GM18498 (cell line): ENCODE data around the gene FILIP1.

Experiments
- ATAC-seq: cut with Tn5 transposase; IDR thresholded peaks from one replicate; pipeline ENCODE4 v1.9.1; 2021; ENCODE audit warnings: mild to moderate bottlenecking, moderate library complexity; ENCODE audit not compliant: unreplicated experiment

FILIP1 gene, protein sequence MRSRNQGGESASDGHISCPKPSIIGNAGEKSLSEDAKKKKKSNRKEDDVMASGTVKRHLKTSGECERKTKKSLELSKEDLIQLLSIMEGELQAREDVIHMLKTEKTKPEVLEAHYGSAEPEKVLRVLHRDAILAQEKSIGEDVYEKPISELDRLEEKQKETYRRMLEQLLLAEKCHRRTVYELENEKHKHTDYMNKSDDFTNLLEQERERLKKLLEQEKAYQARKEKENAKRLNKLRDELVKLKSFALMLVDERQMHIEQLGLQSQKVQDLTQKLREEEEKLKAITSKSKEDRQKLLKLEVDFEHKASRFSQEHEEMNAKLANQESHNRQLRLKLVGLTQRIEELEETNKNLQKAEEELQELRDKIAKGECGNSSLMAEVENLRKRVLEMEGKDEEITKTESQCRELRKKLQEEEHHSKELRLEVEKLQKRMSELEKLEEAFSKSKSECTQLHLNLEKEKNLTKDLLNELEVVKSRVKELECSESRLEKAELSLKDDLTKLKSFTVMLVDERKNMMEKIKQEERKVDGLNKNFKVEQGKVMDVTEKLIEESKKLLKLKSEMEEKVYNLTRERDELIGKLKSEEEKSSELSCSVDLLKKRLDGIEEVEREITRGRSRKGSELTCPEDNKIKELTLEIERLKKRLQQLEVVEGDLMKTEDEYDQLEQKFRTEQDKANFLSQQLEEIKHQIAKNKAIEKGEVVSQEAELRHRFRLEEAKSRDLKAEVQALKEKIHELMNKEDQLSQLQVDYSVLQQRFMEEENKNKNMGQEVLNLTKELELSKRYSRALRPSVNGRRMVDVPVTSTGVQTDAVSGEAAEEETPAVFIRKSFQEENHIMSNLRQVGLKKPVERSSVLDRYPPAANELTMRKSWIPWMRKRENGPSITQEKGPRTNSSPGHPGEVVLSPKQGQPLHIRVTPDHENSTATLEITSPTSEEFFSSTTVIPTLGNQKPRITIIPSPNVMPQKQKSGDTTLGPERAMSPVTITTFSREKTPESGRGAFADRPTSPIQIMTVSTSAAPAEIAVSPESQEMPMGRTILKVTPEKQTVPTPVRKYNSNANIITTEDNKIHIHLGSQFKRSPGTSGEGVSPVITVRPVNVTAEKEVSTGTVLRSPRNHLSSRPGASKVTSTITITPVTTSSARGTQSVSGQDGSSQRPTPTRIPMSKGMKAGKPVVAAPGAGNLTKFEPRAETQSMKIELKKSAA (N-terminal part only)

GRCh38 chr6:75493400-75494064 is at the start of gene FILIP1:
Gene FILIP1 (minus strand): TSS chr6:75493800. CDS start chr6:75414972, 78,828 bp downstream.
- peak; percentile 21 for ATAC-seq

DNA sequence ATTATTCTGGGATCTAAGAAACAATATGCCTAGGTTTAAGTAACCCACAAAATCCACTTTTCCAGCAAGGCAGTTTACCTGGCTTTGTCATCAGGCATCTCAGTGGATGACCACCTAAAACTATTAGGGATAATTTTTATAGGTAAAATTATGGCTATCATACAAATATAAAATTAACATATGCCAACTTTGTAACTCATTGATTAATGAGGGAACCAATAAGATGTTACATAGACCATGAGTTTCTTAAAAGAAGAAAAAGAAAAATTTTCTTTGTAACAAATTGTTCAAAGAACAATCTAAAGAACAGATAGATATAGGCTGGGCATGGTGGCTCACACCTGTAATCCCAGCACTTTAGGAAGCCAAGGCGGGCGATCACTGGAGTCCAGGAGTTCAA is 49.7 kb upstream of the FILIP1 start:
- no peak for ATAC-seq

DNA sequence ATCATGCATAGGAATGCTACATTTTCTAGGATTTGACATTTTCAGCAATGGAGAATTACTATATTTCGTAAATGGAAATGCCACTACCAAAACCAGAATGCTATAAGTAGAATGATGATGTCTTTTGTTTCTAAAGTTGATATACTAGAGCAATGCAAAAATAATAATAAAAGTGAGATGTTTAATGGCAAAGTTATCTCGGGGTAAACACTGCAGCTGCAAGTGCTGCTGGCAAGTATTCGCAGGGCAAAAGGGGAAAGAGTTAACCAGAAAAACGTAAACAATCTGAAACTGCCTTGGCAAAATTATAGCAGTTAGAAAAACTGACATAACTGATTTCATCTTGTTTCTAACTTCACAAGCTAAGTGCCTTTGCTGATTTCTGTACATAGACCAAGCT is 45.5 kb upstream of the FILIP1 start:
- ATAC-seq, result no peak

DNA sequence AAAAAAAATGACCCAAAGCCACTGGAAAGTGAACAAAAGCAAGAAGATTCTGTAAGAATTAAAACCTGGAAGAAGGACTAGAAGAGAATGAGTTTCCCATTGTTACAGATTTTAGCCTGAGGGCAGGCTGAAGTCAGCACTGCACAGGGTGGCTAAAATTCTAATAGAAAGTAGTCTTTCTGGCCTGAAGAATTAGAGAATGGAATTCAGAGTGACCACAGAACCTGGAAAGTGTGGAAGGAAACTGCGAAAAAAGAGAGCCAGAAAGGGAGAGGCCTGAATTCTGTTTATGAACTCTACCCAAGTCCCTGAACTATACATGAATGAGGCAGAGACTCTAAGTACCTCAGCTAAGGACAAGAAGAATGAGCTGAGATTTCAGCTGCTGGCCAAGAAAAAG is 38.9 kb upstream of the FILIP1 start:
- ATAC-seq, result no peak

DNA sequence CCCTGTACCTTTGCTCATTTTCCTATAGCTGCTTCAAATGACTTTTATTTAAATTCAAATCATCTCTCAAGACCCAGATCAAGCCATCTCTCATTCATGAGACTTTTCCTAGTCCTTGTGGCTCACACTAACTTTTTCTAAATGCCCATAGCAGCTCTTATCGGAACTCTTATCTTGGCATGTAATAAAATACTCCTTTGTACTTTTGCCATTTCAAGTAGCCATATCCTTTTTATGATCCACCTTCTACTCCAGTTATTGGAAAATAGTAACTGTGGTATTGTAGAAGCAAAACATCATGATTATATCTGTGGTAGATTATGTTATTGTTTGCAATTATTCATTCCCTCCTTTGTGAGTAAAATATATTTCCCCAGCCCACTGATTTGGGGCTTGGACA is 37.6 kb upstream of the FILIP1 start:
- ATAC-seq, result no peak

GRCh38 chr6:75530696-75531095 is 37.1 kb upstream of the FILIP1 start:
- no peak for ATAC-seq

- no peak for ATAC-seq
Measured at GRCh38 chr6:75528423-75528822, 34.8 kb upstream of the FILIP1 start.

DNA sequence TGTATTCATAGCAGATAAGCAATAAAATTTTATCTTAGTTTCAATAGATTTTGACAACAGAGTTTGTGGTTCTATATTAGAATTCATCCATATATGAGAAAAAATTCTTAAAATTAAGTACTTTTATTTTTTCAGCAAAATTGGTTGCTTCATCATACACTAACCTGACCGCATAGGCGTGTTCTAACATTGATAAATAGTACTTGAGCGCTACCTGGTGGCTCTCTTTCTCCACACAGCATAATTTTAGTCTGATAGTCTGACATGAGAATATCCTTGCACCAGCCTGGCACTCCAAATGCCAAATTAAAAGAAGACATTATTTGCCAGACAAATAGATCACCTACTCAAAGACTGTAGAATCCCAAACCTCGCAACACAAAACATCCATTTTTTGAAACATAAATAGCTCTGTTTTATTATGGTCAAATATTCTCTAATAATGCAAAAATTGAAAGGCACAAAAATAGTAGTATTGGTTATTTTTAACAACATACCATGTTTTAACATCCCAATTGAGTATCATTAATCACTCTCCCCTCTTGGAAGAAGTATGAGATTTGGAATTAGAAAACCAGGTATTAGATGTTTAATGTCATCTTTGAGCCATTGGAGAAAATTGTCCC is 33.0 kb upstream of the FILIP1 start:
- ATAC-seq, result peak; percentile 83

GRCh38 chr6:75525682-75526081 is 32.1 kb upstream of the FILIP1 start:
- ATAC-seq, result no peak

GRCh38 chr6:75524322-75524972 is 30.8 kb upstream of the FILIP1 start:
- no peak for ATAC-seq

DNA sequence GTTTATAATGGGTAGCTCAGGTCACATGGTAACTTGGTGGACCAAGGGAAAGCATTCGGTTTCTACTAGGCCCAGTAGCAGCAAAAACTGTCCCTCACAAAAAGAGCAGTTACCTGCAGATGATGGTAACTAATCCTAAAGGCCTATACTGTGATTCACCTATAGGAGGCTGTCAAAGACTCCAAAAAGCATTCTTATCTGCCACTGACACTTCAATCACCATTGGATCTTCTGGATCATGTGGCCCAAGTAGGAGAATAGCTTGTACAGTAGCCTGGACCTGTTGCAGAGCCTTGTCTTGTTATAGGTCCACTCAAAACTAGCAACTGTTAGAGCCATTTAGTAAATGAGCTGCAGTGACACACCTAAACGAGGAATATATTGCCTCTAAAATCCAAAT is 23.2 kb upstream of the FILIP1 start:
- no peak for ATAC-seq

DNA sequence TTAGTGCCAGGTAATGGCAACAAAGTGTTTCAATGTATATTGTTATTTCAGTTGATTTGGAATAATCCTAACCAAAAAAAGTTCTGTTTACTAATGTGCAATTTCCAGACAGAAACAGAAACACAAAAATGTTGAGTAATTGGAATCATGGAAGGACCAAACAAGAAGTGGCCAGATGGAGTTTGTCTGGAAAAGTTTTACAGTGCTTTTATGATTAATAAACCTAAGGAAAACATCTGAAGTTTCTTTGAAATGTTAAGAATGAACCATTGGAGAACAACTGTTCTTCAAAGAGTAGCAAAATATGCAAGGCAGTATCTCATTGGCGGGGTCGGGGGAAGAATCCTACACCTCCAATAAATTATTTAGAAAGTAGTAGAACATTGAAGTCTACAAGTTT is 19.0 kb upstream of the FILIP1 start:
- ATAC-seq, result no peak

DNA sequence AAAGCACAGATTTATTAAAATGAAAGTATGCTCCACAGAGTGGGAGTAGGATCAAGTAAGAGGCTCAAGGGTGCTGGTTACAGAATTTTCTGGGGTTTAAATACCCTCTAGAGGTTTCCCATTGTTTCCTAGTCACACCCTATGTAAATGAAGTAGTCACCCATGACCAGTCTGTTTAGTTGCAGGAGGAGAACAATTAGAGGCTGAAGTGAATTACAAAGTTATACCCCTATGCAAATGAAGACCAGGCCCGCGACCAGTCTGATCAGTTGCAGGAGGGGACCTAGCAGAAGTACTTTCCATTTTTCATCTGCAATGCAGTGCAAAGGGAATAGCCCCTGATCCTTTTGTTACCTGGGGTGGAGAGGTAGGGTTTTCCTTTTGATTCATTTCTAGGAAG is 11.8 kb upstream of the FILIP1 start:
- no peak for ATAC-seq

DNA sequence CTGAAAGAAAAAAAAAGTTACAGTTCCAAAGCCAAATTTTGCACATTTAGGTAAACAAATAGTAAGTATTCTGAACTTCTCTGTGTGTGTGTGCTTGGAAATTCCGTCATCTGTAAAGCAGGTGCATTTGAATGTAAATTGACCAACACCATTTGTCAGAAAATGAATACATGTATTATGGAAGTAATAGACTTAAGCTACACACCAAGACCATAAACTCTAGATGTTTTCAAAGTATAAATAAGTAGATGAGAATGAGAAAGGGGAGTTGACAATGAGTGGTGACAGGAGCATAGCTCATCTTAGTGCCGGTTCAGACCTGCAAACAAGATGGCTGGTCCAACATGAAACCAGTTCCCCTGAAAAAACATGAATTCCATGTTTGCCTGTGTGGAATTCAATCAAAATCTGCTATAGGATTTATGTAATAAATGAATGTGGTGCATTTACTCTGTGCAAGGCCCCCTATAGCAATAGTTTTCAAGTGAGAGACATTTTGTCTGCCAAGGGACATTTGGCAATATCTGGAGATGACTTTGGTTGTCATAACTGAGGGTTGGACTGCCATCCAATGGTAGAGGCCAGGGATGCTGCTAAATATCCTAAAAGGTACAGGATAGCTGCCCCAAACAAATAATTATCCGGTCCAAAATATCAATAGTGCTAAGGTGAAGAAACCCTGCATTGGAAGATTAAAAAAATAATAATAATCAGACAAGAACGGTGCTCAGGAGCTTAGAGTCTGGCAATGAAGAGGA is 11.0 kb upstream of the FILIP1 start:
- no peak for ATAC-seq

- no peak for ATAC-seq
Measured at GRCh38 chr6:75503291-75503690, 9.7 kb upstream of the FILIP1 start.

GRCh38 chr6:75502884-75503283 is 9.3 kb upstream of the FILIP1 start:
- no peak for ATAC-seq

DNA sequence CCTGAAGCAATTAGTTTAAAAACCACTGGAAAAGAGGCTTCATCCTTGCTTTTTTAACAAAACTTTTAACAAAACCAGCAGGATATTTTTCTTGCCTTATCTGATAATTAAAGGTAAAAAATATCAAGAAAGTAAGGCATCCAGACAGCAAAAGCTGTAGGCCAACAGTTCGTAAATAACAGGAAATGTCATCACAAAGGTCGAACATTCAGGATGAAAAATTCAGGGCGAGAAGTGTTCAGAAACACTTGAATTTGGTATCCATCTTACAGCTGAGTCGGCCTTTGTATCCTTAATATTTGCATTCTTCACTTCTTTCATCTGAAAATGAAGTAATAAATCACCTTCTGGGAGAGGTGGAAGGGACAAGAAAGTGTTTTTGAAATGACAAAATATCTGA is 8.2 kb upstream of the FILIP1 start:
- no peak for ATAC-seq

DNA sequence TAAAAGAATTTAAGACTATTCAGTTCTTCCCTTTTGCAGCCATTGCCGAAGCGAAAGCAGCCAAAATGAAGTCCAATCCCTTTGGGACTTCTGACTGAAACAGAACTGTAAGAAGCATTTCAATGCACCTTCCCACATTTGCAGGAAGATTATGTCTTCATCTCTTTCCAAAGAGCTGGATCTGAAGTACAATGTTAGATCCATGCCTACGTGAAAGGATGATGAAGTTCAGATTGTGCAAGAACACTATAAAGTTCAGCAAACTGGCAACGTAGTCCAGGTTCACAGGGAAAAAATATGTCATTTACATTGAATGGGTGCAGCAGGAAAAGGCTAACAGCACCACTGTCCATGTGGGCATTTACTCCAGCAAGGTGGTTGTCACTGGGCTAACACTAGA is 6.0 kb upstream of the FILIP1 start:
- no peak for ATAC-seq

DNA sequence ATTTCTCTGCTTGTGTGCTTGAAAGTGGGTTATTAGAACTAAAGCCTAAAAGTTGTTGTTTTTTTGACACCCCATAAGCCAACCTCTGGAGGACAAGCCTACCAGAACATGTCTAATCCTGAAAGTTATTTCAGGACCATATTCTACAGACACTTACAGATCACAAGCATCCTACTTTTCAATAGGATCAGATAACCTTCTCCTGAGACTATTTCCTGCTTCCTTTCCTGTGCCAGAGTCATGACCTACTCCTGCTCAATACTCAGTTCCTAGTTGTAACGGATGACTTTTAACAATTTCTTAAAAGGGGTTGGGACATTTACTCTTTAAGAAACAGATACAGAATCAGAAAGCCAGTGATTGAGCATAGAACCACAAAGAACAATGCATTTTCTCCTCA is 5.3 kb upstream of the FILIP1 start:
- no peak for ATAC-seq
